Natural killer cell (primary cell): ENCODE measurements around the gene BANF1. TPM values are rescaled to one million over a fixed set of nuclear protein-coding genes. Genes with fewer than 3 reads are reported as not detected.

Source experiments
- ATAC-seq, 3 donors: fragments of 150-1000 bp in 2 of 3; fragments of 200-7000 bp in 1 of 3; cut with Tn5 transposase; 1 replicate in 1 of 3; 2 replicates in 2 of 3; pipeline ENCODE4 v1.10.0; 2021; ENCODE audit warnings: mild to moderate bottlenecking in 2 of 3, moderate library complexity in 2 of 3
- DNase-seq, 2 donors: peaks; one replicate each; pipeline versions ENCODE4 v3.0.0 to v3.0.0-alpha.2; 2013 to 2021; ENCODE audit warnings: mixed read lengths in 1 of 2
- H3K27ac ChIP-seq: one replicate; pipeline ENCODE4 v1.5.1; 2013; ENCODE audit warnings: mild to moderate bottlenecking, low read length
- H3K27me3 ChIP-seq: one replicate; pipeline ENCODE4 v1.6.1; 2013; ENCODE audit warnings: low read length; ENCODE audit not compliant: control insufficient read depth, insufficient read depth
- H3K36me3 ChIP-seq: one replicate; pipeline ENCODE4 v1.6.1; 2013; ENCODE audit warnings: low read length; ENCODE audit not compliant: control insufficient read depth, insufficient read depth
- H3K4me1 ChIP-seq: one replicate; pipeline ENCODE4 v1.6.1; 2013; ENCODE audit warnings: low read length; ENCODE audit not compliant: control insufficient read depth, insufficient read depth
- H3K4me3 ChIP-seq: one replicate; pipeline ENCODE4 v1.5.1; 2013; ENCODE audit warnings: low read length
- H3K9me3 ChIP-seq: one replicate; pipeline ENCODE4 v1.6.1; 2013; ENCODE audit warnings: low read length; ENCODE audit not compliant: control insufficient read depth, insufficient read depth
- H3K27ac Mint-ChIP-seq, 2 donors: one replicate each; pipeline ENCODE4 v1.8.0; 2022; ENCODE audit warnings: mild to moderate bottlenecking in 2 of 2, mixed read lengths in 2 of 2, moderate library complexity in 1 of 2
- H3K27me3 Mint-ChIP-seq, 2 donors: one replicate each; pipeline ENCODE4 v1.8.0; 2022; ENCODE audit warnings: low read depth in 2 of 2, mixed read lengths in 2 of 2
- H3K36me3 Mint-ChIP-seq: one replicate; pipeline ENCODE4 v1.8.0; 2022; ENCODE audit warnings: mixed read lengths
- H3K4me1 Mint-ChIP-seq, 2 donors: one replicate each; pipeline ENCODE4 v1.8.0; 2022; ENCODE audit warnings: mixed read lengths in 2 of 2
- H3K4me3 Mint-ChIP-seq: one replicate; pipeline ENCODE4 v1.8.0; 2022; ENCODE audit warnings: mild to moderate bottlenecking, moderate library complexity, mixed read lengths
- H3K9me3 Mint-ChIP-seq, 2 donors: one replicate each; pipeline ENCODE4 v1.8.0; 2022; ENCODE audit warnings: mixed read lengths in 2 of 2
- CTCF ChIP-seq: fragments of 200-600 bp; IDR thresholded peaks from one replicate; pipeline ENCODE4 v1.8.0; 2022; ENCODE audit warnings: antibody characterized with exemption
- WGBS: methylation state at CpG from one replicate; pipeline ENCODE4 v1.1.7; 2013; ENCODE audit warnings: missing lambda C conversion rate; ENCODE audit not compliant: insufficient coverage; 5-methylcytosine and 5-hydroxymethylcytosine counted together
- intact Hi-C: fragments of 100-400 bp; cut with micrococcal nuclease; formaldehyde crosslinking; loops from one replicate; pipeline ENCODE4 v1.14.2; 2022
- total RNA-seq, 4 donors: library from RNA; stranded (reverse); fragments of 120-200 nt in 1 of 4; gene quantifications; one replicate each; pipeline versions ENCODE4 v1.2.3 to v1.2.4, GENCODE V29; 2013 to 2022

Gene BANF1
- total RNA-seq, 3 donors from 2014 or later (not counting 1 experiment from before 2014, with no cell fraction given): 87.8 to 107 (median 90.4) TPM

GRCh38 chr11:66037327-66037726 lies 35.0 kb downstream of the BANF1 start:
- Histone ChIP-seq H3K9me3 (no peaks in the 10 kb centered on the region), H3K36me3 (no peaks in the 10 kb centered on the region), H3K4me1 (no peaks in the 10 kb centered on the region), H3K27ac (no peak overlapping the region), H3K4me3 (no peak overlapping the region), H3K27me3 (peaks cover 4% of the 10 kb centered on the region)
- peaks cover 0 to 8% of the 10 kb centered on the region in 2 donors for H3K27me3 Mint-ChIP-seq
- ATAC-seq (no peak), DNase-seq (no peak)
- no peak overlapping the region for H3K27ac Mint-ChIP-seq
- H3K4me3 Mint-ChIP-seq: no peak overlapping the region
- WGBS: 95% methylated on average over 3 of the region's 3 CpGs
- H3K9me3 Mint-ChIP-seq: no peaks in the 10 kb centered on the region
- no peaks in the 10 kb centered on the region for H3K36me3 Mint-ChIP-seq
- TF ChIP-seq CTCF: no peak
- intact Hi-C loops: no loop called here
- H3K4me1 Mint-ChIP-seq: no peaks in the 10 kb centered on the region

GRCh38 chr11:66039765-66040164 lies 37.5 kb downstream of the BANF1 start:
- Histone ChIP-seq H3K4me3 (no peak overlapping the region), H3K4me1 (peaks cover under 1% of the 10 kb centered on the region), H3K9me3 (no peaks in the 10 kb centered on the region), H3K36me3 (no peaks in the 10 kb centered on the region), H3K27me3 (peaks cover 4% of the 10 kb centered on the region), H3K27ac (no peak overlapping the region)
- intact Hi-C loops: no loop called here
- Mint-ChIP-seq H3K4me1 (peaks cover 4 to 5% of the 10 kb centered on the region in 2 donors), H3K9me3 (no peaks in the 10 kb centered on the region), H3K36me3 (no peaks in the 10 kb centered on the region), H3K27ac (no peak overlapping the region), H3K4me3 (no peak overlapping the region), H3K27me3 (peaks cover 0 to 4% of the 10 kb centered on the region in 2 donors)
- no peak for TF ChIP-seq CTCF
- no peak for DNase-seq
- no peak for ATAC-seq
- WGBS: 92% methylated on average over 3 of the region's 3 CpGs

- Histone ChIP-seq H3K27ac (no peak overlapping the region), H3K9me3 (no peaks in the 10 kb centered on the region), H3K36me3 (no peaks in the 10 kb centered on the region), H3K4me3 (no peak overlapping the region), H3K27me3 (no peaks in the 10 kb centered on the region), H3K4me1 (peaks cover 10% of the 10 kb centered on the region)
- Mint-ChIP-seq H3K27ac (no peak overlapping the region), H3K9me3 (no peaks in the 10 kb centered on the region), H3K4me1 (peaks cover 12% of the 10 kb centered on the region in 2 donors), H3K4me3 (no peak overlapping the region), H3K27me3 (no peaks in the 10 kb centered on the region), H3K36me3 (no peaks in the 10 kb centered on the region)
- ATAC-seq (no peak), DNase-seq (no peak)
- no peak for TF ChIP-seq CTCF
- intact Hi-C loops: no loop called here
- WGBS: 97% methylated on average over 81 of the region's 81 CpGs
These were observed 40.1 kb downstream of the BANF1 start for GRCh38 chr11:66042227-66042995.
